SU-DHL-6 (cell line): Measurements from ENCODE around the gene PDZD8.

Experiments used
- H2AFZ ChIP-seq: fragments of 200-600 bp; sonication (generic); 2 replicates; pipeline ENCODE4 v1.6.1; 2014; ENCODE audit warnings: low read depth, mild to moderate bottlenecking, moderate library complexity, mixed read lengths, antibody characterized with exemption, low read length; ENCODE audit not compliant: severe bottlenecking
- H3F3A ChIP-seq: fragments of 200-600 bp; shearing (Covaris generic); 2 replicates; pipeline ENCODE4 v1.6.0; 2016; ENCODE audit warnings: antibody characterized with exemption, mild to moderate bottlenecking; ENCODE audit not compliant: insufficient read depth
- H3K27ac ChIP-seq: fragments of 200-600 bp; sonication (generic); 2 replicates; pipeline ENCODE4 v1.5.1; 2016; ENCODE audit warnings: low read depth, mild to moderate bottlenecking, low read length, moderate library complexity, mixed read lengths
- H3K27me3 ChIP-seq: fragments of 200-600 bp; sonication (generic), shearing (Covaris generic); 2 replicates; pipeline ENCODE4 v1.6.0; 2014; ENCODE audit warnings: mild to moderate bottlenecking, low read length
- H3K36me3 ChIP-seq: fragments of 200-600 bp; sonication (generic); 2 replicates; pipeline ENCODE4 v1.6.1; 2014; ENCODE audit warnings: mild to moderate bottlenecking, low read length, mixed read lengths
- H3K4me2 ChIP-seq: fragments of 300-600, 200-600 bp; shearing (Covaris generic), sonication (generic); 2 replicates; pipeline ENCODE4 v1.6.0; 2014; ENCODE audit warnings: low read length, low read depth, mild to moderate bottlenecking; ENCODE audit not compliant: poor library complexity, severe bottlenecking
- H3K4me3 ChIP-seq: fragments of 200-600 bp; sonication (generic); 2 replicates; pipeline ENCODE4 v1.5.1; 2014; ENCODE audit warnings: antibody characterized with exemption, low read length, mild to moderate bottlenecking, mixed read lengths; ENCODE audit not compliant: insufficient read depth, poor library complexity, severe bottlenecking
- H3K79me2 ChIP-seq: fragments of 200-600 bp; sonication (generic); 2 replicates; pipeline ENCODE4 v1.6.1; 2014; ENCODE audit warnings: mild to moderate bottlenecking, low read length, moderate library complexity; ENCODE audit not compliant: insufficient read depth
- H3K9ac ChIP-seq: fragments of 200-600 bp; sonication (generic); 2 replicates; pipeline ENCODE4 v1.7.0; 2014; ENCODE audit warnings: mild to moderate bottlenecking, low read length
- H3K9me2 ChIP-seq: fragments of 200-600 bp; sonication (generic); replicated peaks from 2 replicates; pipeline ENCODE4 v1.6.1; 2014; ENCODE audit warnings: low read length; ENCODE audit not compliant: insufficient read depth
- H3K9me3 ChIP-seq: fragments of 200-600 bp; sonication (generic); 2 replicates; pipeline ENCODE4 v1.6.1; 2014; ENCODE audit warnings: low read length, mixed read lengths; ENCODE audit not compliant: insufficient read depth
- H4K20me1 ChIP-seq: fragments of 200-600 bp; sonication (generic); 2 replicates; pipeline ENCODE4 v1.6.1; 2014; ENCODE audit warnings: low read depth, mild to moderate bottlenecking, antibody characterized with exemption, low read length, moderate library complexity, mixed read lengths
- EZH2phosphoT487 ChIP-seq: fragments of 200-600 bp; sonication (generic), shearing (Covaris generic); conservative IDR thresholded peaks from 2 replicates; pipeline ENCODE4 v1.6.1; 2018; ENCODE audit warnings: mild to moderate bottlenecking, antibody characterized with exemption, low read length, moderate library complexity, mixed read lengths
- TF ChIP-seq, protein P1 (sequence below): fragments of 200-600 bp; sonication (generic); IDR thresholded peaks from one replicate; pipeline ENCODE4 v1.5.1; 2017; ENCODE audit warnings: antibody characterized with exemption, mild to moderate bottlenecking, low read length, moderate library complexity; ENCODE audit not compliant: insufficient read depth, poor library complexity, severe bottlenecking

PDZD8 gene

DNA sequence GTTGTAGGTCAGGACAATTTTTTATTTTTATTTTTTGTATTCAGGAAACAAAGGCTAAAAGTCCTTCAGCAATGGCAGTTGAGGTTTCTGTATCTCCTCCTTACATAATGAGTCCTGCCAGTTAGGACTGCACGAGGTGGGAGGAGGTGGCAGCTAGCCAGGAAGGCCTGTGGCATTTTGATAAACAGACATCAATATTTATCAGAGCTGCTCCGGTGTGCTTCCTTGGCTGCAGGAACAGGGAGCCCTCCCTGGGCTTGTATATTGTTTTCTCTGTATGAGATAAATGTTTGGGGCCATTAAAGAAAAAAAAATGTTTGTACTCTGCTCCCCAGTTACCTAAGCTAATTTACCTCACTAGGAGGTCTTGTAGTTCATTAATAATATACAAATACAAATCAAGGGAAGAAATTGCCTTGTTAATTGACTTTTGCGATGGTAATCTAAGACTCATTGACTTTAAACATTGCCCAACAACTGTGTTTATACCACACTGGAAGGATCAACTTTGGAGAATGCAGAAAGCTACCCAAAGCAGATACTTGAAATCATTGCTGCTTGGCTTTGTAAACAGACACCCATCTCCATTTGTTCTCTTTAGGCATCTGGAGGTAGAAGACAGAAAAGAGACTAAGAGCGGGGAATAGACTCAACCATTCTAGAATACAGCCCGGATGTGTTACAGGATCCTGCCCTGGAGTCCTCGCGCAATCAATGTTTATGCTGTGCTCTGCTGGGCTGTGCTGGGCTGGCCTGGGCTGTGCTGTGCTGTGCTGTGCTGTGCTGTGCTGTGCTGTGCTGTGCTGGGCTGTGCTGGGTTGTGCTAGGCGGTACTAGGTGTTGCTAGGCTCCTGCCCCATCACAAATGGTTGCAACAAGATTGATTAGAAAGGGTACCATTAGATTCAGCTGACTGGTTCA lies 36.5 kb upstream of the PDZD8 start:
- Histone ChIP-seq H3K4me3 (no peak overlapping the region), H3K9me3 (no peaks in the 10 kb centered on the region), H3K9ac (no peak overlapping the region), H3K9me2 (no peaks in the 10 kb centered on the region), H3K4me2 (no peak overlapping the region), H3K27me3 (no peaks in the 10 kb centered on the region), H3F3A (no peaks in the 10 kb centered on the region), H2AFZ (no peak overlapping the region), H3K27ac (no peak overlapping the region), H4K20me1 (no peaks in the 10 kb centered on the region), H3K79me2 (no peaks in the 10 kb centered on the region), H3K36me3 (no peaks in the 10 kb centered on the region)
- no peak for TF ChIP-seq EZH2phosphoT487
- TF ChIP-seq, protein P1, sequence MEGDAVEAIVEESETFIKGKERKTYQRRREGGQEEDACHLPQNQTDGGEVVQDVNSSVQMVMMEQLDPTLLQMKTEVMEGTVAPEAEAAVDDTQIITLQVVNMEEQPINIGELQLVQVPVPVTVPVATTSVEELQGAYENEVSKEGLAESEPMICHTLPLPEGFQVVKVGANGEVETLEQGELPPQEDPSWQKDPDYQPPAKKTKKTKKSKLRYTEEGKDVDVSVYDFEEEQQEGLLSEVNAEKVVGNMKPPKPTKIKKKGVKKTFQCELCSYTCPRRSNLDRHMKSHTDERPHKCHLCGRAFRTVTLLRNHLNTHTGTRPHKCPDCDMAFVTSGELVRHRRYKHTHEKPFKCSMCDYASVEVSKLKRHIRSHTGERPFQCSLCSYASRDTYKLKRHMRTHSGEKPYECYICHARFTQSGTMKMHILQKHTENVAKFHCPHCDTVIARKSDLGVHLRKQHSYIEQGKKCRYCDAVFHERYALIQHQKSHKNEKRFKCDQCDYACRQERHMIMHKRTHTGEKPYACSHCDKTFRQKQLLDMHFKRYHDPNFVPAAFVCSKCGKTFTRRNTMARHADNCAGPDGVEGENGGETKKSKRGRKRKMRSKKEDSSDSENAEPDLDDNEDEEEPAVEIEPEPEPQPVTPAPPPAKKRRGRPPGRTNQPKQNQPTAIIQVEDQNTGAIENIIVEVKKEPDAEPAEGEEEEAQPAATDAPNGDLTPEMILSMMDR, result no peak

DNA sequence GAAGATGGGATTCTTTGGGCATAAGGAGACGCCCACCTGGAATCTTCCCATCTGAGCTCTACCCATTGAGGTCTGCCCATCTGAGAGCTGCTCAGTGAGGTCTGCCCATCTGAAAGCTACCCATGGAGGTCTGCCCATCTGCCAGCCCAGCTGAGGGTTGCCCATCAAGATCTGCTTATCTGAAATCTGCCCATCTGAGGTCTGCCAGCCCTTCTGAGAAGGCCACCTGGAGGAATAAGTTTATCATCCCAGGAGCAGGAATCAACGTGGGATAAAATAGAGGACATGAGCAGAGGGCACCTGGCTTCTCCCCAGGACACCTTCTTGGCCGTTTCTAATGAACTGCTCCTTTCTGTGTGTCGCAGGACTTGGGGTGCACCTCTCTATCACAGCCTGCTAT lies 35.3 kb upstream of the PDZD8 start:
- H3K9me2 ChIP-seq, result no peaks in the 10 kb centered on the region
- H3K27ac ChIP-seq, result no peak overlapping the region
- no peak for TF ChIP-seq EZH2phosphoT487
- TF ChIP-seq, protein P1, result no peak
- H4K20me1 ChIP-seq, result no peaks in the 10 kb centered on the region
- no peaks in the 10 kb centered on the region for H3K79me2 ChIP-seq
- H3K9me3 ChIP-seq, result no peaks in the 10 kb centered on the region
- H3K4me2 ChIP-seq, result no peak overlapping the region
- H2AFZ ChIP-seq, result no peak overlapping the region
- H3K9ac ChIP-seq, result no peak overlapping the region
- H3F3A ChIP-seq, result no peaks in the 10 kb centered on the region
- no peaks in the 10 kb centered on the region for H3K36me3 ChIP-seq
- no peak overlapping the region for H3K4me3 ChIP-seq
- no peaks in the 10 kb centered on the region for H3K27me3 ChIP-seq

DNA sequence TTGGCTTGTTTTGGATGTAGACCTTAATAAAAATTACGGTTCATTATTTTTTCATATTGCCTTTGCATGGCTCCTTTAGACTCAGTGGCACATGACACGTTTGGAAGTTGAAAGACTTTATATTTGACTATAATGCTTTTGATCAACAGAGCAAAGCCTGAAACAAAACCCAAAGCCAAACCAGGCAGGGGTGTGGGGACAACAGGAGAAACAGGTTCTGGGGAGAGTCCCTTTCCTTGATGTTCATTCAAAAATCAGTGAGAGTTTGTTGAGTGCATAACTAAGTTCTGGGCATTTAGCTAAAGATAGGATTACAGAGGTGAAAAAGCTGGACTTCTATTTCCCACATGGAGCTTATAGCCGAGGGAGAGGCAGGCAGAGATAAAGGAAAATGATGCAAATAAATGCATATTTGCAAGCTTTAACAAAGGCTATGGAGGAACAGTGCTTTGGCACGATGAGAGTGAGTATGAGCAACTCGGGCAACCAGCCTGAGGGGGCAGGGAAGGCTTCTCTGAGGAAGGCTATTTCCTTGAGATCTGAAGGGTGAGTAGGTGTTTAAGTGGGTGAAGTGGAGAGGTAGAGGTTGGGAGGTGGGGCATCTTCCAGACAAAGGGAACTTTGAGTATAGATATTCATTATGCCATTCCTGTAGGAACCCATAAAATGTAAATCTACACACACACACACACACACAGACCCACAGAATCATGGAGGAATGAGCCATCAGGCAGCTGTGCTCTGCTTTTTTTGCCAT lies 34.5 kb upstream of the PDZD8 start:
- TF ChIP-seq, protein P1, result no peak
- TF ChIP-seq EZH2phosphoT487, result no peak
- no peaks in the 10 kb centered on the region for H3K36me3 ChIP-seq
- H3K9me2 ChIP-seq, result no peaks in the 10 kb centered on the region
- H2AFZ ChIP-seq, result no peak overlapping the region
- H3K4me2 ChIP-seq, result no peak overlapping the region
- no peaks in the 10 kb centered on the region for H4K20me1 ChIP-seq
- no peaks in the 10 kb centered on the region for H3F3A ChIP-seq
- no peak overlapping the region for H3K27ac ChIP-seq
- H3K27me3 ChIP-seq, result no peaks in the 10 kb centered on the region
- no peak overlapping the region for H3K4me3 ChIP-seq
- H3K9me3 ChIP-seq, result no peaks in the 10 kb centered on the region
- H3K9ac ChIP-seq, result no peak overlapping the region
- H3K79me2 ChIP-seq, result no peaks in the 10 kb centered on the region
